NCI-H187 treated with DMSO at 0.1 percent for 48 hours (cell line): Measurements from ENCODE around the gene SLC30A7.
"Not testable (repeated sequence)": the region's sequence is repeated elsewhere in the genome, so short reads cannot be mapped to it uniquely, and the experiment has no call there.

Experiments used
- DNase-seq: peaks from one replicate; lab custom pipeline; 2025; lab: John Stamatoyannopoulos, UW

The SLC30A7 gene

DNA sequence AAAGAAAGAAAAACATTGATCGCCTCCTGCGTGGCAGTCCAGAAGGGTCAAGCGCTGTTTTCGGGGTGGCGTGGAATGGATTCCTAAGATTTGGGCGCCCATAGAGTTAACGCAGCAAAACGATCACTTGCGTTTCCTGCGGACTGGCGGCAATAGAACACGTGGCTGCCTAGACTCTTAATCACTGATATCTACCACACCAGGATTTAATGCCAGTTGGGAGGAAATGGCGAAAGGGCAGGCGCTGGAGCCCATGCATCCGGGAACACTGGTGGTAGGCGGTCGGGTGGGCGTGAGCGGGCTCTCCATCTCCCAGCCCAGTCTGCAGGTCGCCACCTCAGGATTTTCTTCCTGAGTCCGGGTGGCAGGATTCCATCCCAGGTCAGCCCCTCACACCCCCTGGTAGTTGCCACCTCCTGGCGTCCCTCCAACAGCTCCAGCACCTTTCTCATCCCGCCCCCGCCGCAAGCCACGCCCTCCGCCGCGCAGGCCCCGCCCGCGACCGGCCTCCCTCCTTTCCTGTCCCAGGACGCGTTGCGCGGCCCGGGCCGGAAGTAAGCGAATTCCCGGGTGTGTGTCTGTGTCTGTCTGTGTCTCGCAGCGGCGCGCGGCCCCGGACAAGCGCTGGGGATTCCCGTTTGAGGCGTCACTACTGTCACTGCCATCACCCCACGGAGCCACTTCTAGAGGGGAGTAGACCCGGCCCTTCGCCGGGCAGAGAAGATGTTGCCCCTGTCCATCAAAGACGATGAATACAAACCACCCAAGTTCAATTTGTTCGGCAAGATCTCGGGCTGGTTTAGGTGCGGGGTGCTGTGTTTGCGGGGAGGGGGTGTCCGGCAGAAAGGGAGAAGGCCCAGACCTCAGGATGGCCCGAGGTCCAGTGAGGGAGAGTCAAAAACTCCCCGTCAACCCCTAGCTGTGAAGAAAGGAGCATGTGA is at the start of gene SLC30A7:
Gene SLC30A7 (plus strand): TSS at position 551 of the 941 bp plus-strand sequence. CDS start 173 bp downstream, at position 724.
- peak; percentile 51 for DNase-seq

DNA sequence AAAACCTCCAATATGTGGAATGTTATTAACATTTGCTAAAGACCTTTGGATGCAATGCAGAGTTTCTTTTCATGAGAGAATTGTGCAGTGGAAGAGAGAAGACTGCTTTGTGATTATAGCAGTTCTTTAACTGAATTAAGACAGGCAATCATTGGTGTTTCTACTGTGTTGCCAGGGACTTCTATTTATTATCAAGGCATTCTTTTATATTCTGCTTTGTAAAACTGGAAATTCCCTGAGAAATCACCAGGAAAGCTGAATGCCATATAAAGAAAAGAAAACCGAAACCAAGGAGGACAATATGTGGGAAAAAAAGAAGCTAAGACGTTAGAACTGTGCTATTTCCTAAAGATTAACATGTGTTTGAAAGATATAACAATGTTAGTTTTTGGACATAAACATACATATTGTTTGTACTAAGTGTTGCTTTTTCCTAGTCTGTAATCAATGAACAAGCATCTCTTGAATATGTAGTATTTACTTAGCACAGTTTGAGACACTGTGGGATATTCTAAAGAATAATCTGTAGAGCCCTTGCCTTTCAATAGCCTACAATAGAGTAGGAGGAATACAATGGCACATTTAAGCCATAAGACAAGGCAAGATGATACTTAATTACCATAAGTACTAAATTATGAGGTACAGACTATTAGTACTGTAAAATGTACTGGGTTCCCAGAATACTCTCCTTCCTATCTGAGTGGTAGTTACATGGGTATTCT is 48.4 kb upstream of the SLC30A7 start:
- no peak for DNase-seq

- DNase-seq, result no peak
These were observed 44.2 kb upstream of the SLC30A7 start for GRCh38 chr1:100851726-100852125.

- no peak for DNase-seq
These were observed 42.9 kb upstream of the SLC30A7 start for GRCh38 chr1:100852976-100853375.

DNA sequence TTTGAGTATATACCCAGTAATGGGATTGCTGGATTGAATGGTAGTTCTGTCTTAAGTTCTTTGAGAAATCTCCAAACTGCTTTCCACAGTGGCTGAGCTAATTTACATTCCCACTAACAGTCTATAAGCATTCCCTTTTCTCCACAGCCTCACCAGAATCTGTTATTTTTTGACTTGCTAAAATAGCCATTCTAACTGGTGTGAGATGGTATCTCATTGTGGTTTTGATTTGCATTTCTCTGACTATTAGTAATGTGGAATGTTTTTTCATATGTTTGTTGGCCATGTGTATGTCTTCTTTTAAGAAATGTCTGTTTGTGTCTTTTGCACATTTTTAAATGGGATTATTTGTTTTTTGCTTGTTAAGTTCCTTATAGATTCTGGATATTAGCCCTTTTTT is 40.8 kb upstream of the SLC30A7 start:
- not testable (repeated sequence) for DNase-seq

- no peak for DNase-seq
These were observed 35.4 kb upstream of the SLC30A7 start for GRCh38 chr1:100860397-100860991.

- DNase-seq, result no peak
These were observed 34.5 kb upstream of the SLC30A7 start for GRCh38 chr1:100861379-100861778.

- no peak for DNase-seq
These were observed 33.3 kb upstream of the SLC30A7 start for GRCh38 chr1:100862591-100862990.

GRCh38 chr1:100866041-100866900 is 29.6 kb upstream of the SLC30A7 start:
- no peak for DNase-seq

DNA sequence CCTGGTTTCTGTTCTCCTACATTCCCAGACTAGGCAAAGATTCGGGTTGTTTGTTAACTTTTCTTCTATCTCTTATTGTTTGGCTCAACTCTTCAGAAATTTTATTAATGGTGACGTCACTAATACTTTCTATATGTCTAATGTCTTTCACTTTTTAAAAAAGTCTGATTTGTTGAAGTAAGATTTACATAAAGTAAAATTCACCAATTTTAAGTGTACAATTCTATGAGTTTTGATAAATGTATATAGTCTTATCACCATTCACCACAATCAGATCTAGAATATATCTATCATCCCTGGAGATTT is 29.0 kb upstream of the SLC30A7 start:
- no peak for DNase-seq

DNA sequence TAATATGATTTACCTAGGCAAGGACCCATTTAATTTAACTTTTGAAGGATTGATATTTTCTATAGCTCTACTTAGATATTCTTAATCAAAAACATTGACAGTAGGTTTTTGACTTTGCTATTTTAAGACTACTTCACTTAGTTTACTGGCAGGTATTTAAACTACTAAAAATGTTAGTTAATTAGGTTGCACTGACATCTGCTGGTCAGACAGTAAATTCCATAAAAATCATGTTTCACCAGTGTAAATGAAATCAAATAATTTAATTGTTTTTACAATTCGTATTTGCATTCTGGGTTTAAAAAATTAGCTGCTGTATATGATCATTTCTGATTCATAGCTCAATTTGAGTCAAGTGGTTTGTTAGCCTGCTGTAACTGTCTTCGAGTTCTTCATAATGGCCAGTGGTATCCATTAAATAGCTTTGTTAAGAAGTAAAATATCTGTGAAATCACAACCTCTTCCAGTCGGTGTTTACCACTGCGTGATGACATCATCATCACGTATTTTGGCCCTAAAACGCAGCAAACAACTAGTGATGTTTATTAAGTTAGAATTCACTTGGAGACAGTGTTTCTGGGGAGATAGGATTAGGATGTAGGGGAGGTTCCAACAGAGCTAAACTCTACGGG is 27.4 kb upstream of the SLC30A7 start:
- DNase-seq, result no peak

- DNase-seq, result no peak
These were observed 25.9 kb upstream of the SLC30A7 start for GRCh38 chr1:100869996-100870395.

GRCh38 chr1:100874433-100874832 is 21.5 kb upstream of the SLC30A7 start:
- no peak for DNase-seq

DNA sequence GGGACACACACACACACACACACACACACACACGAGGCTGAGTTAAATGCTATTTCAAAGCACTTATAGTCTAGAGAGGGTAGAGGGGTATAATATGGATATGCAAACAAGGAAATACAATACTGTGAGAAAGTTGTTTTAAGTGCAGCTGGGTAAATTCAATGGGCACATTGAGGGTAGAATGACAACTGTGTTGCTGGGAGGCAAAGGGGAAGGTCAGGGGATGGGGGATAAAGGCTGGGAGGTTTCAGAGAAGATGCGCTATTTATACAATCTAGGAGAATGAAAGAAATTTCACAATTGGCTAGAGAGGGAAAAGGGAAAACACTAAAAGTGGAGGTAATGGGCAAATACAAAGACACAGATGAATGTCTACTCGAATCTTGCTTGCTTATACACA is 20.7 kb upstream of the SLC30A7 start:
- DNase-seq, result peak; percentile 44

DNA sequence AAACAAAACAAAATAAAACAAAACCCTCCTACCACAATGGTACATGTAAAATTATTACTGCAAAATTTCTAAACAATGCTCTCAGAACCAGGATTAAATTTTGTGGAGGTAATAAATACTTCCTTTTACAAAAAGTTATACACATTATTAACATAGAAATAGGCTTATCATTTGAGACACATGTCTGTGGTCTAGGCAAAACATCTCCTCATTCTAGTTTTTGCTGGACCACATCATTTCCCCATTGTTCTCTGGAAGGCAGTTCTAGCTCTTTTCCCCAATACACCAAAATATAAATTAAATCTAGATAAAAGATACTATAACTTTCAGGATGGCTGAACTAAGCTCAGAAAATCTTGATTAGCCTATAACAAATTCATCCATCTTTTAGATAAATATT is 19.6 kb upstream of the SLC30A7 start:
- no peak for DNase-seq

- no peak for DNase-seq
These were observed 16.5 kb upstream of the SLC30A7 start for GRCh38 chr1:100879422-100879821.

DNA sequence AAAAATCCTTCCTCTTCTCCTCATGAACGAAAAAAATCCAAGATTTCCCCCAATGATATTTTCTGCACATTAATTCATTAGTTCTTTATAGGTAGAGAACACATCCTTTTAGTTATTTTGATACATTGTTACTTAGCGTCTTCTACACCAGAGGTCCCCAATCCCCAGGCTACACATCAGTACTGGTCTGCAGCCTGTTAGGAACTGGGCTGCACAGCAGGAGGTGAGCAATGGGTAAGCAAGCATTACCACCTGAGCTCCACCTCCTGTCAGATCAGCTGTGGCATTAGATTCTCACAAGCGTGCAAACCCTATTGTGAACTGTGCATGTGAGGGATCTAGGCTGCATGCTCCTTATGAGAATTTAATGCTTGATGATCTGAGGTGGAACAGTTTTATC is 14.2 kb upstream of the SLC30A7 start:
- DNase-seq, result no peak

DNA sequence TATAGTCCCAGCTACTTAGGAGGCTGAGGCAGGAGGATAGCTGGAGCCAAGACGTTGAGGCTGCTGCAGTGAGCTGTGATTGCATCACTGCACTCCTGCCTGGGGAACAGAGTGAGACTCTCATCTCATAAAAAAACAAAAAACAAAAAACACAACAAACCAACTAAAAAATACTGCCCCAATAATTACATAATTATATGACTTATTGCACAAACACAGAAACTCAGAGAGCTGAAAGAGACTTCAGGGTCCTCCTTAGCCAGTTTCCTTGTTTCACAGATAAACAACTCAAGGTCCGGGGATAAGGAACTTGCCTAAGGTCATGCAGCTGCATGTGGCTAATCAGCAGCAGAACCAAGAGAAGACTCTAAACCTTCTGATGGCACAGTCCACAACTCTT is 13.2 kb upstream of the SLC30A7 start:
- no peak for DNase-seq

DNA sequence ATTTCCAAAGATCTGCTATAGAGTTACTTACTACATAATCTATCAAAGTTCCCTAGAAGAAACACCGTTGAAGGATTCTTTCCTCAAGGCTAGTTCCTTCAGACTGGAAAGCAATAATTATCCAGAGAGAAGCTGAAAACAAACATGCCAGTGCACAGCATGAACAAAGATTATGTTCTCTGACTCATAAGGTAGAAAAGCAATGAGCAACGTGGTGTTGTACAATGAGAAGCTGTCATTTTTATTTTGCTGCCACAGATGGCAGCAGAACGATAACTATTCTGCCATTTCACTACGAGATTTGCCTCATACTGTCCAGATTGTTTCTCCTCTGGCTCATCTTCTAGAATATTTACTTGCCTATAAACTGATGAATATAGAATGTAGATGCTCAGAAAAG is 11.9 kb upstream of the SLC30A7 start:
- no peak for DNase-seq

GRCh38 chr1:100889007-100889406 is 6.9 kb upstream of the SLC30A7 start:
- not testable (repeated sequence) for DNase-seq

DNA sequence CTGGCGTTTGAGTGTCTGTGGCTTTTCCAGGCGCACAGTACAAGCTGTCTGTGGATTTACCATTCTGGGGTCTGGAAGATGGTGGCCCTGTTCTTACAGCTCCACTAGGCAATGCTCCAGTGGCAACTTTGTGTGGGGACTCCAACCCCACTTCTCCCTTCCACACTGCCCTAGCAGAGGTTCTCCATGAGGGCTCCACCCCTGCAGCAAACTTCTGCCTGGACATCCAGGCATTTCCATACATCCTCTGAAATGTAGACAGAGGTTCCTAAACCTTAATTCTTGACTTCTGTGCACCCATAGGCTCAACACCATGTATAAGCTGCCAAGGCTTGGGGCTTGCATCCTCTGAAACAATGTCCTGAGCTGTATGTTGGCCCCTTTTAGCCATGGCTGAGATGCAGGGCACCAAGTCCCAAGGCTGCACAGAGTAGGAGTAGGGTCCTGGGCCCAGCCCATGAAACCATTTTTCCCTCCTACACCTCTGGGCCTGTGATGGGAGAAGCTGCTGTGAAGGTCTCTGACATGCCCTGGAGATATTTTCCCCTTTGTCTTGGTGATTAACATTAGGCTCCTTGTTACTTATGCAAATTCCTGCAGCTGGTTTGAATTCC is 5.9 kb upstream of the SLC30A7 start:
- DNase-seq, result not testable (repeated sequence)
